WERI-Rb-1 (cell line): Measurements from ENCODE around the gene CHST15.

Experiments used
- DNase-seq: peaks from one replicate; pipeline ENCODE4 v3.0.0-alpha.2; 2020
- H3K27ac ChIP-seq: fragments of 250-450 bp; sonication (Bioruptor Pico); 2 replicates; pipeline ENCODE4 v1.5.1; 2020; ENCODE audit warnings: mild to moderate bottlenecking, moderate library complexity
- H3K27me3 ChIP-seq: fragments of 250-450 bp; sonication (Bioruptor Pico); 2 replicates; pipeline ENCODE4 v1.5.1; 2021; ENCODE audit warnings: mild to moderate bottlenecking, low read depth, moderate library complexity; ENCODE audit not compliant: insufficient read depth, severe bottlenecking
- H3K36me3 ChIP-seq: fragments of 250-450 bp; sonication (Bioruptor Pico); 2 replicates; pipeline ENCODE4 v1.5.1; 2020; ENCODE audit warnings: mild to moderate bottlenecking, moderate library complexity
- H3K4me3 ChIP-seq: 2 replicates; pipeline ENCODE4 v1.5.1; 2011; ENCODE audit warnings: low read depth, mild to moderate bottlenecking, control low read depth, low read length
- H3K9me3 ChIP-seq: fragments of 250-450 bp; sonication (Bioruptor Pico); 2 replicates; pipeline ENCODE4 v1.5.1; 2021; ENCODE audit warnings: mild to moderate bottlenecking, moderate library complexity; ENCODE audit not compliant: severe bottlenecking
- TF ChIP-seq, protein P1 (sequence below): IDR thresholded peaks from 2 replicates; pipeline ENCODE4 v1.5.1; 2011; ENCODE audit warnings: low read depth, mild to moderate bottlenecking, control low read depth, inconsistent platforms, low read length

Gene CHST15

DNA sequence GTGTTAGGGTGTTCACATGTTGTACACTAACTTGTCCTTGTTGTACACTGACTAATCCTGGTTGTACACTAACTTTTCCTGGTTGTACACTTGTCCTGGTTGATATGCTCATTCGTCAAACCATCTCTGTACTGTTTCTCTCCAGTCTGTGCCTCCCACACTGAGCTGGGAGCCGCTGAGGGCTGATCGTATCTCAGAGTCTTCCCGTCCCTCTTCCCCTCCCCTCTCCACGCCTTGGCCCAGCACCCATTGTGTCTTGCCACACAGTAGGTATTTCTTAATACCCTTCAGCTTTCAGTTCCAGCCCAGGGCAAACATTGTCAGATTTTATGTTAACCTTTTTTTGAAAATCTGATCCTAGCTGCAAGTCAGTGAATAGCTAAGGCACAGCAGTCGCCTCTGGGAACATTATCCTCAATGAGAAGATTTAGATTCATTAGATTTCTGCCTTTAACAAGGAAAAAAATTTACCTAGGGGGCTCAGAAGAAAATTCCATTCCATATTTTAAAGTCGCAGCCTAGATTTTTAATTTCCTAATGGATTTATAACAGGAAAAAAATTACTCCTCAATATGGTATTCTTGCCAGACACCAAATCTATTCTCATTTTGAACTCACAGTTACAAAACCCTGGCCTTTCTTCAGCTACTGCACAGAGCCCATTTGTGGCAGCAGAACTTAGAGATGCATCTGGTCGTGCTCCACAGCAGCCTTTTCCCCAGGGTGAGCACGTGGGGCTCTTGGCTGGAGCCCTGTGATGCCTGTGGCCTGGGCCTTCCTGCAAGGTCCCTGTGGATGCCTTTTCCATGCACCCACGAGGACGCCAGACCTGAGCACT, 33.0 kb upstream of the CHST15 start:
- DNase-seq = no peak
- Histone ChIP-seq H3K27ac (peak overlapping the region; percentile 87), H3K27me3 (no peaks in the 10 kb centered on the region), H3K36me3 (no peaks in the 10 kb centered on the region), H3K4me3 (no peak overlapping the region), H3K9me3 (no peaks in the 10 kb centered on the region)
- TF ChIP-seq, protein P1, sequence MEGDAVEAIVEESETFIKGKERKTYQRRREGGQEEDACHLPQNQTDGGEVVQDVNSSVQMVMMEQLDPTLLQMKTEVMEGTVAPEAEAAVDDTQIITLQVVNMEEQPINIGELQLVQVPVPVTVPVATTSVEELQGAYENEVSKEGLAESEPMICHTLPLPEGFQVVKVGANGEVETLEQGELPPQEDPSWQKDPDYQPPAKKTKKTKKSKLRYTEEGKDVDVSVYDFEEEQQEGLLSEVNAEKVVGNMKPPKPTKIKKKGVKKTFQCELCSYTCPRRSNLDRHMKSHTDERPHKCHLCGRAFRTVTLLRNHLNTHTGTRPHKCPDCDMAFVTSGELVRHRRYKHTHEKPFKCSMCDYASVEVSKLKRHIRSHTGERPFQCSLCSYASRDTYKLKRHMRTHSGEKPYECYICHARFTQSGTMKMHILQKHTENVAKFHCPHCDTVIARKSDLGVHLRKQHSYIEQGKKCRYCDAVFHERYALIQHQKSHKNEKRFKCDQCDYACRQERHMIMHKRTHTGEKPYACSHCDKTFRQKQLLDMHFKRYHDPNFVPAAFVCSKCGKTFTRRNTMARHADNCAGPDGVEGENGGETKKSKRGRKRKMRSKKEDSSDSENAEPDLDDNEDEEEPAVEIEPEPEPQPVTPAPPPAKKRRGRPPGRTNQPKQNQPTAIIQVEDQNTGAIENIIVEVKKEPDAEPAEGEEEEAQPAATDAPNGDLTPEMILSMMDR = no peak

DNA sequence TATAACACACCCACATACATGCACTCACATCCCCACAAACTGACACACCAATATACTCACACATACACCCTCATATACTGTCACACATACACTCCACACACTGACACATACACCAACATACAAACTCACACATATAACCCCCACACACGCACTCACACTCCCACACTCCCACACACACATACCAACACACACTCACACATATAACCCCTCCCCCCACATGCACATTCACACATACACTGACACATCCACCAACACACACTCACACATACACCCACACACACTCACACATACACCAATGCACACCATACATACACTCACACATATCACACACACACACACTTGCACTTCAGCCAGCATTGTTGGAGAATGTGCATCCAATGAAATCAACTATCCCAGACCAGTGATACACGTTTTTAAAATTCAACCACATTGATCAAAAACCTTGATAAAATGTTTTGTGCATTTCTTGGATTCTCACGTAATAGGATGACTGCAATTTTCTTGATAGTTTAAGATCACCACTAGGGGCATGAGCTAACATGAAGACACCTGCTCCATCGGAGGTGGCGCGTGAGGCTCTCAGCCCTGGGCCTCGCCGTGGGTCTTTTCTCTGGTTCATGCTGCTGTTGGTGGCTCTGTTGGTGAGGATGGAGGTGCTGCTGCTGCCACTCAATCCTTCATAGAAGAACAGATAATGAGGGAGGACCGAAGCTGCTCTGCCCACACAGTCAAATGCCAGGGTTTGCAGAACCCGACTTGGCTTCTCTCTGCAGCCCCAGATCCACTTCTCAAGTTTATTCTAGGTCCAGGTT, 32.1 kb upstream of the CHST15 start:
- no peaks in the 10 kb centered on the region for H3K27me3 ChIP-seq
- no peak overlapping the region for H3K4me3 ChIP-seq
- no peaks in the 10 kb centered on the region for H3K36me3 ChIP-seq
- H3K9me3 ChIP-seq = no peaks in the 10 kb centered on the region
- TF ChIP-seq, protein P1 = peak; percentile 50
- no peak overlapping the region for H3K27ac ChIP-seq
- DNase-seq = no peak

DNA sequence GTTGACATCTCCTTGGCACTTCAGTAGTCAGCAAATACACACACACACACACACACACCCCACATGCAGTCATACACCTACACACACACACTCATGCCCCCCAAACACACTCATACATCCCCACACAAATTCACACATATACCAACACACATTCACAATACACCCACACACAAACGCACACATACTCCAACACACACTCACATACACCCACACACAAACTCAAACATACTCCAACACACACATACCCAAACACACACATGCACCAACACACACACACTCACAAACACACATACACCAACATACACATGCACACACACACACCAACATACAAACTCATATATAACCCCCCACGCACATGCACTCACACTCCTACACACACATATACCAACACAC, 31.4 kb upstream of the CHST15 start:
- no peaks in the 10 kb centered on the region for H3K9me3 ChIP-seq
- DNase-seq = no peak
- H3K27me3 ChIP-seq = no peaks in the 10 kb centered on the region
- no peak overlapping the region for H3K27ac ChIP-seq
- TF ChIP-seq, protein P1 = no peak
- no peak overlapping the region for H3K4me3 ChIP-seq
- H3K36me3 ChIP-seq = no peaks in the 10 kb centered on the region

DNA sequence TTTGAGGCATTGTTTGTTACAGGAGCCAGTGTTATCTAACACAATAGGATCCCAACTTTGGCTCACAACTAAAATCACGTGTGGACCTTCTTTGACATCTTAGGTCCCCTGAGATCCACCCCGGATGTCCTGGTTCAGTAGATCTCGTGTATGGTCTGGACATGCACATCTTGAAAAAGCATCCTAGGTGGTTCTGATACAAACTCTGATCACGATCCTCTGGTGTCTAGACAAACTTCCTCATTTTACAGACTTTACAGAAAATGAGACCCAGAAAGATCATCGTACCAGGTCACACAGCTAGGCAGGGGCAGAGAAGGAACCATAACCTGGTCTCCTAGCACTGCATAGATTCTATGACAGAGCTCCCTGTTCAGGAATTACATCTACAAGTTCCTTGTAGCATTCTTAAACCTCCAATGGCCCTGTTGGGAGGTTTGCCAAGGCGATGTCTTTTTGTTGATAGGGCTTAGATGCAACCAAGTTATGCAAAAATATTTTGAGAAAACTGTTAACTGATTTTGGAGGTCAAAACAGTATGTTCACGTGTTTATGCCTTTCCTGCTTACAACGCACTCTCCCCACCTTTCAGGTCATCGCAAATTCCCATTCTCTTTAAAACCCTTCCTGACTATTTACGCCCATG, 30.8 kb upstream of the CHST15 start:
- H3K27ac ChIP-seq = no peak overlapping the region
- no peak for DNase-seq
- H3K9me3 ChIP-seq = no peaks in the 10 kb centered on the region
- H3K4me3 ChIP-seq = no peak overlapping the region
- TF ChIP-seq, protein P1 = no peak
- no peaks in the 10 kb centered on the region for H3K36me3 ChIP-seq
- no peaks in the 10 kb centered on the region for H3K27me3 ChIP-seq

DNA sequence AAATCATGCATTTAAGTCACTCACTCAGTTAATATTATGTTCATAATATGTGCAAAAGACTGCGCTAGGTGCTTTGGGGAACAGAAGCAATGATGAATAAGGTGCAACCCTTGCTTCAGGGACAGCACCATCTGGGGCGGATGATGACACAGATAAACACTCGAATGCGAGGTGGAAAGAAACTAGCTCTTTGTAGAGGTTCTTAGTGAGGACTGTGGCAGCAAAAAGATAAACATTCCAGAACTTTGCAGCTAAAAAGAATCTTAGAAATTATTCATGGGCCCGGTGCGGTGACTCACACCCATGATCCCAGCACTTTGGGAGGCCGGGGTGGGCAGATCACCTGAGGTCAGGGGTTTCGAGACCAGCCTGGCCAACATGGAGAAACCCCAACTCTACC, 29.8 kb upstream of the CHST15 start:
- no peaks in the 10 kb centered on the region for H3K36me3 ChIP-seq
- no peak for DNase-seq
- H3K27ac ChIP-seq = no peak overlapping the region
- H3K9me3 ChIP-seq = no peaks in the 10 kb centered on the region
- H3K27me3 ChIP-seq = no peaks in the 10 kb centered on the region
- TF ChIP-seq, protein P1 = no peak
- H3K4me3 ChIP-seq = no peak overlapping the region
